H9 (cell line): ENCODE measurements around the gene AGMAT. TPM values are rescaled to one million over a fixed set of nuclear protein-coding genes. Genes with fewer than 3 reads are reported as not detected.
A peak's percentile ranks its signal among the peaks of the same experiment; 100 is the strongest.

Source experiments
- DNase-seq: peaks from one replicate; pipeline ENCODE4 v3.0.0-alpha.2; 2017
- H2AFZ ChIP-seq: one replicate; pipeline ENCODE4 v1.6.1; 2013; ENCODE audit warnings: mild to moderate bottlenecking, low read length, control low read depth, moderate library complexity
- H2AK5ac ChIP-seq: 2 replicates; pipeline ENCODE4 v1.6.1; 2013; ENCODE audit warnings: low read length, control low read depth, mixed read lengths; ENCODE audit not compliant: insufficient read length
- H2BK120ac ChIP-seq: one replicate; pipeline ENCODE4 v1.6.1; 2013; ENCODE audit warnings: low read depth, mild to moderate bottlenecking, low read length, control low read depth, inconsistent platforms; ENCODE audit not compliant: poor library complexity, severe bottlenecking
- H2BK12ac ChIP-seq: 2 replicates; pipeline ENCODE4 v1.6.1; 2013; ENCODE audit warnings: low read length, control low read depth, mixed read lengths, low read depth; ENCODE audit not compliant: insufficient read length
- H2BK15ac ChIP-seq: 2 replicates; pipeline ENCODE4 v1.6.1; 2013; ENCODE audit warnings: low read depth, low read length, control low read depth
- H2BK20ac ChIP-seq: one replicate; pipeline ENCODE4 v1.6.1; 2013; ENCODE audit warnings: low read depth, mild to moderate bottlenecking, low read length, control low read depth, inconsistent platforms; ENCODE audit not compliant: poor library complexity, severe bottlenecking
- H2BK5ac ChIP-seq: 2 replicates; pipeline ENCODE4 v1.6.1; 2013; ENCODE audit warnings: low read length, control low read depth, mixed read lengths; ENCODE audit not compliant: insufficient read length
- H3K14ac ChIP-seq: 2 replicates; pipeline ENCODE4 v1.6.1; 2013; ENCODE audit warnings: low read length, control low read depth; ENCODE audit not compliant: insufficient read depth
- H3K18ac ChIP-seq: 2 replicates; pipeline ENCODE4 v1.6.1; 2013; ENCODE audit warnings: low read depth, mild to moderate bottlenecking, mixed read lengths, low read length, control low read depth; ENCODE audit not compliant: insufficient read length
- H3K23ac ChIP-seq: 2 replicates; pipeline ENCODE4 v1.6.1; 2013; ENCODE audit warnings: low read length, control low read depth, mixed read lengths, low read depth; ENCODE audit not compliant: insufficient read length
- H3K23me2 ChIP-seq: 2 replicates; pipeline ENCODE4 v1.6.1; 2013; ENCODE audit warnings: low read depth, mild to moderate bottlenecking, mixed read lengths, low read length, control low read depth; ENCODE audit not compliant: insufficient read length, poor library complexity, severe bottlenecking
- H3K27ac ChIP-seq: 2 replicates; pipeline ENCODE4 v1.5.1; 2013; ENCODE audit warnings: low read length, control low read depth, mixed read lengths, low read depth; ENCODE audit not compliant: insufficient read length
- H3K27me3 ChIP-seq: 2 replicates; pipeline ENCODE4 v1.6.1; 2013; ENCODE audit warnings: low read length, control low read depth, inconsistent platforms; ENCODE audit not compliant: insufficient read depth
- H3K4ac ChIP-seq: 2 replicates; pipeline ENCODE4 v1.6.1; 2013; ENCODE audit warnings: low read depth, mild to moderate bottlenecking, control low read depth, inconsistent platforms, low read length, moderate library complexity
- H3K4me1 ChIP-seq: 2 replicates; pipeline ENCODE4 v1.6.1; 2013; ENCODE audit warnings: low read length, control low read depth, inconsistent platforms; ENCODE audit not compliant: insufficient read depth
- H3K4me2 ChIP-seq: 2 replicates; pipeline ENCODE4 v1.6.1; 2013; ENCODE audit warnings: low read length, control low read depth, mixed read lengths; ENCODE audit not compliant: insufficient read length, insufficient read depth
- H3K56ac ChIP-seq: 2 replicates; pipeline ENCODE4 v1.6.1; 2013; ENCODE audit warnings: low read depth, mild to moderate bottlenecking, mixed read lengths, low read length, control low read depth; ENCODE audit not compliant: insufficient read length
- H3K79me1 ChIP-seq: 2 replicates; pipeline ENCODE4 v1.6.1; 2013; ENCODE audit warnings: low read depth, mild to moderate bottlenecking, moderate library complexity, low read length, control low read depth, inconsistent platforms; ENCODE audit not compliant: insufficient read depth, poor library complexity, severe bottlenecking
- H3K79me2 ChIP-seq: 2 replicates; pipeline ENCODE4 v1.6.1; 2013; ENCODE audit warnings: low read length, control low read depth, inconsistent platforms; ENCODE audit not compliant: insufficient read depth
- H3K9ac ChIP-seq: 2 replicates; pipeline ENCODE4 v1.6.1; 2013; ENCODE audit warnings: low read length, control low read depth, mixed read lengths; ENCODE audit not compliant: insufficient read length; ENCODE audit errors: extremely low read depth
- H3K9me3 ChIP-seq: one replicate; pipeline ENCODE4 v1.6.1; 2013; ENCODE audit warnings: low read depth, low read length, inconsistent platforms; ENCODE audit not compliant: control insufficient read depth
- H3T11ph ChIP-seq: one replicate; pipeline ENCODE4 v1.6.1; 2013; ENCODE audit warnings: mild to moderate bottlenecking, low read length, control low read depth, inconsistent platforms
- H4K20me1 ChIP-seq: one replicate; pipeline ENCODE4 v1.6.1; 2013; ENCODE audit not compliant: control insufficient read depth, insufficient read length, insufficient read depth
- H4K5ac ChIP-seq: 2 replicates; pipeline ENCODE4 v1.6.1; 2013; ENCODE audit warnings: low read depth, mild to moderate bottlenecking, mixed read lengths, low read length, control low read depth; ENCODE audit not compliant: insufficient read length
- H4K8ac ChIP-seq: replicated peaks from 2 replicates; pipeline ENCODE4 v1.6.1; 2013; ENCODE audit warnings: low read length, control low read depth, mixed read lengths, low read depth; ENCODE audit not compliant: insufficient read length
- H4K91ac ChIP-seq: 2 replicates; pipeline ENCODE4 v1.6.1; 2013; ENCODE audit warnings: low read depth, mild to moderate bottlenecking, moderate library complexity, mixed read lengths, low read length, control low read depth; ENCODE audit not compliant: insufficient read length
- H3K27ac Mint-ChIP-seq, 3 experiments: 2 replicates in 2 of 3; 3 replicates in 1 of 3; pipeline ENCODE4 v1.8.0; 2020 to 2021; ENCODE audit warnings: mixed read lengths in 3 of 3, mild to moderate bottlenecking in 1 of 3, moderate library complexity in 1 of 3
- H3K27me3 Mint-ChIP-seq: 2 replicates; pipeline ENCODE4 v1.8.0; 2021; ENCODE audit warnings: low read depth, mild to moderate bottlenecking, moderate library complexity, mixed read lengths
- H3K36me3 Mint-ChIP-seq, 3 experiments: 2 replicates in 2 of 3; 3 replicates in 1 of 3; pipeline ENCODE4 v1.8.0; 2020 to 2021; ENCODE audit warnings: low read depth in 3 of 3, mixed read lengths in 3 of 3; ENCODE audit not compliant: insufficient read depth in 1 of 3
- H3K4me1 Mint-ChIP-seq, 2 experiments: 2 replicates each; pipeline ENCODE4 v1.8.0; 2020; ENCODE audit warnings: mixed read lengths in 2 of 2
- H3K4me3 Mint-ChIP-seq, 2 experiments: 2 replicates in 1 of 2; 3 replicates in 1 of 2; pipeline ENCODE4 v1.8.0; 2020 to 2021; ENCODE audit warnings: mild to moderate bottlenecking in 2 of 2, mixed read lengths in 2 of 2, moderate library complexity in 1 of 2
- H3K9me3 Mint-ChIP-seq, 2 experiments: 2 replicates in 1 of 2; 3 replicates in 1 of 2; pipeline ENCODE4 v1.8.0; 2020; ENCODE audit warnings: mild to moderate bottlenecking in 2 of 2, mixed read lengths in 2 of 2, moderate library complexity in 1 of 2
- CTCF ChIP-seq: fragments of 200-600 bp; sonication (generic); conservative IDR thresholded peaks from 3 replicates; pipeline ENCODE4 v1.8.0; 2021; ENCODE audit warnings: antibody characterized with exemption, mild to moderate bottlenecking
- WGBS: extraction: QIAGEN DNeasy Blood & Tissue Kit; methylation state at CpG from one replicate; pipeline ENCODE4 v1.1.7; 2013; ENCODE audit warnings: missing lambda C conversion rate, low lambda C conversion rate, mixed read lengths; ENCODE audit not compliant: insufficient read length; ENCODE audit errors: extremely low coverage; 5-methylcytosine and 5-hydroxymethylcytosine counted together
- total RNA-seq: library from RNA; stranded (reverse); gene quantifications from 2 replicates; pipeline ENCODE4 v1.2.1, GENCODE V29; 2021

AGMAT gene
- total RNA-seq, 1 experiment from 2014 or later, result 4.0 TPM

DNA sequence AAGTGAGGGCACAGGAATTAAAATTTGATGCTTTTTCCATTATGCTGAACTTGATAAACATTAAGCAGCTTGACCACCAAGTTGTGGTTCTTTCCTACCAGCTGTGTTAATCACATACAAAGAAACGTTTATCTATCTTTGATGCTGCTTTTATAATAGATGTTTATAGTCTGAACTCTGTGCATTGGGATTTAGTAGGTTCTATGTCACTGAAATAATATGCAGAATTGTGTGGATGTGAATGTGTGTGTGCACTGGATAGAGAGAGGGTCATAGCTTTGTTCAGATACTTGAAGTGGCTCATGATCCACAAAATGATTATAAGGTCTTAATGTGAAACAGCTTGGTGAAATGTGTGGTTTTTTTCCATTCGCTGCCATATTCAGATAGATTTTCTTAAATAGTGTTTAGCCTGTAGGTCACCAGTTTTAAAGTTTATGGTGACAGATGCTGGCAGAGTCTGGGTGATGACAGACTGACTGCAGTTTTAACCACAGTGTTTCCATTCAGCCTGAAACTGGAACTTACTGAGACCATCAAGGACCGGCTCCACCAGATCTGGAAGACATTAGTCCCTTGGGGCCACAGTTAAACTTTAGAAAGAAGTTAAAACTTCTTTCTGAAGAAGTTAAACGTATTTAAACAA is 42.6 kb upstream of the AGMAT start:
- Histone ChIP-seq H2AFZ (no peak overlapping the region), H3K27me3 (no peaks in the 10 kb centered on the region), H3K9me3 (no peaks in the 10 kb centered on the region), H3K18ac (no peak overlapping the region), H2BK15ac (no peak overlapping the region), H2BK120ac (no peak overlapping the region), H3K14ac (no peak overlapping the region), H3K27ac (no peak overlapping the region), H3K9ac (no peak overlapping the region), H4K20me1 (no peaks in the 10 kb centered on the region), H2BK12ac (no peak overlapping the region), H4K91ac (no peak overlapping the region), H2AK5ac (no peak overlapping the region), H2BK5ac (no peak overlapping the region), H3K56ac (no peak overlapping the region), H2BK20ac (no peak overlapping the region), H3K79me1 (peaks cover 6% of the 10 kb centered on the region), H3K4me1 (no peaks in the 10 kb centered on the region), H3T11ph (no peak overlapping the region), H3K23me2 (no peaks in the 10 kb centered on the region), H3K4ac (no peak overlapping the region), H3K23ac (no peak overlapping the region), H3K4me2 (no peak overlapping the region), H3K79me2 (peaks cover 15% of the 10 kb centered on the region; the same call in 1 of the 2 replicates), H4K5ac (no peak overlapping the region), H4K8ac (no peak overlapping the region)
- Mint-ChIP-seq H3K4me1 (peaks cover 2 to 4% of the 10 kb centered on the region in 2 experiments; a peak in 2 of 4 replicates), H3K36me3 (peaks cover 22 to 54% (median 53%) of the 10 kb centered on the region in 3 experiments; a peak in 6 of 7 replicates), H3K4me3 (no peak overlapping the region), H3K27ac (0 out of 7 replicates have a peak overlapping the region, but pooled peaks of 1 of the 3 experiments have one; percentile 8), H3K9me3 (no peaks in the 10 kb centered on the region), H3K27me3 (no peaks in the 10 kb centered on the region)
- WGBS, result no CpG with 5 or more reads among the region's 4 CpGs
- TF ChIP-seq CTCF, result no peak
- DNase-seq, result no peak
